GM12878 (cell line): ENCODE measurements around the gene TBKBP1. TPM values are rescaled to one million over a fixed set of nuclear protein-coding genes. Genes with fewer than 3 reads are reported as not detected.
A peak's percentile ranks its signal among the peaks of the same experiment; 100 is the strongest.

Experiments used
- ATF7 ChIP-seq: fragments of 450-650 bp; IDR thresholded peaks from 2 replicates; pipeline ENCODE4 v1.6.1; 2016; ENCODE audit warnings: low read depth, mild to moderate bottlenecking
- BCL11A ChIP-seq: IDR thresholded peaks from 2 replicates; pipeline ENCODE4 v1.6.1; 2011; ENCODE audit warnings: low read depth, low read length
- DPF2 ChIP-seq: fragments of 450-650 bp; IDR thresholded peaks from 2 replicates; pipeline ENCODE4 v1.6.1; 2017; ENCODE audit warnings: mild to moderate bottlenecking
- IKZF1 ChIP-seq: fragments of 450-650 bp; conservative IDR thresholded peaks from 2 replicates; pipeline ENCODE4 v1.6.1; 2017; ENCODE audit warnings: antibody characterized with exemption, mild to moderate bottlenecking
- IKZF2 ChIP-seq, 2 experiments: fragments of 450-650 bp; IDR thresholded peaks; 2 replicates each; pipeline ENCODE4 v1.6.1; 2017; ENCODE audit warnings: mild to moderate bottlenecking in 2 of 2, moderate library complexity in 2 of 2
- MEF2B ChIP-seq: fragments of 450-650 bp; IDR thresholded peaks from 2 replicates; pipeline ENCODE4 v1.6.1; 2018; ENCODE audit warnings: mild to moderate bottlenecking, moderate library complexity; ENCODE audit not compliant: partially characterized antibody, poor library complexity, severe bottlenecking
- MTA2 ChIP-seq: fragments of 450-650 bp; IDR thresholded peaks from 2 replicates; pipeline ENCODE4 v1.6.1; 2016; ENCODE audit warnings: low read depth, mild to moderate bottlenecking, moderate library complexity
- MXI1 ChIP-seq: fragments of 150-350 bp; IDR thresholded peaks from 2 replicates; pipeline ENCODE4 v1.6.1; 2011; ENCODE audit warnings: low read depth, mild to moderate bottlenecking, inconsistent platforms, low read length, improper control_type of control experiment
- PAX5 ChIP-seq: IDR thresholded peaks from 2 replicates; pipeline ENCODE4 v1.6.1; 2011; ENCODE audit warnings: low read depth, low read length, borderline replicate concordance
- RUNX3 ChIP-seq: IDR thresholded peaks from 2 replicates; pipeline ENCODE4 v1.6.1; 2012; ENCODE audit warnings: low read length, inconsistent platforms
- SMARCA5 ChIP-seq: fragments of 450-650 bp; IDR thresholded peaks from 2 replicates; pipeline ENCODE4 v1.6.1; 2017; ENCODE audit warnings: mild to moderate bottlenecking
- TAF1 ChIP-seq: IDR thresholded peaks from 2 replicates; pipeline ENCODE4 v1.6.1; 2011; ENCODE audit warnings: mild to moderate bottlenecking, low read depth, low read length, borderline replicate concordance
- ZNF207 ChIP-seq: fragments of 450-650 bp; IDR thresholded peaks from 2 replicates; pipeline ENCODE4 v1.6.1; 2014; ENCODE audit warnings: antibody characterized with exemption, mild to moderate bottlenecking, borderline replicate concordance
- polyA plus RNA-seq, 11 experiments: library from polyadenylated mRNA; depleted of rRNA in 4 of 11; unstranded in 6 of 11; stranded (reverse) in 5 of 11; fragments of >200 nt; fragmentation: Nextera tagmentation in 4 of 11; fragmentation: Illumina TruSeq in 1 of 11; extraction: Ambion mirVana in 4 of 11; extraction: Trizol in 1 of 11; gene quantifications; 1 replicate in 1 of 11; 2 replicates in 10 of 11; pipeline versions ENCODE4 v1.2.1 to v1.2.3, GENCODE V29; 2011 to 2016; ENCODE audit warnings: inconsistent platforms in 2 of 11, missing spikeins in 2 of 11, low read depth in 1 of 11
- total RNA-seq, 4 experiments: library from RNA; depleted of rRNA in 3 of 4; stranded (reverse); fragments of >200 nt in 3 of 4; fragmentation: Illumina TruSeq in 1 of 4; extraction: Trizol in 1 of 4; gene quantifications; 2 replicates each; pipeline versions ENCODE4 v1.2.1 to v1.2.3, GENCODE V29; 2013 to 2021
- TF ChIP-seq, protein P1 (sequence below): fragments of 450-650 bp; IDR thresholded peaks from 2 replicates; pipeline ENCODE4 v1.6.1; 2018; ENCODE audit warnings: mild to moderate bottlenecking, low read depth, moderate library complexity; ENCODE audit not compliant: partially characterized antibody
- TF ChIP-seq, protein P2 (sequence below): IDR thresholded peaks from 2 replicates; pipeline ENCODE4 v1.6.1; 2011; ENCODE audit warnings: mild to moderate bottlenecking, low read depth, low read length, moderate library complexity; ENCODE audit not compliant: insufficient replicate concordance
- TF ChIP-seq, protein P3 (sequence below): fragments of 450-650 bp; IDR thresholded peaks from 2 replicates; pipeline ENCODE4 v1.6.1; 2017; ENCODE audit warnings: low read depth, mild to moderate bottlenecking, moderate library complexity

TBKBP1 gene
- total and polyA plus RNA-seq, 10 of the 15 experiments (the other 5 are each of a cell fraction or from before 2014, with no cell fraction given): 0.11 to 2.7 (median 0.74) TPM; not detected in 3

DNA sequence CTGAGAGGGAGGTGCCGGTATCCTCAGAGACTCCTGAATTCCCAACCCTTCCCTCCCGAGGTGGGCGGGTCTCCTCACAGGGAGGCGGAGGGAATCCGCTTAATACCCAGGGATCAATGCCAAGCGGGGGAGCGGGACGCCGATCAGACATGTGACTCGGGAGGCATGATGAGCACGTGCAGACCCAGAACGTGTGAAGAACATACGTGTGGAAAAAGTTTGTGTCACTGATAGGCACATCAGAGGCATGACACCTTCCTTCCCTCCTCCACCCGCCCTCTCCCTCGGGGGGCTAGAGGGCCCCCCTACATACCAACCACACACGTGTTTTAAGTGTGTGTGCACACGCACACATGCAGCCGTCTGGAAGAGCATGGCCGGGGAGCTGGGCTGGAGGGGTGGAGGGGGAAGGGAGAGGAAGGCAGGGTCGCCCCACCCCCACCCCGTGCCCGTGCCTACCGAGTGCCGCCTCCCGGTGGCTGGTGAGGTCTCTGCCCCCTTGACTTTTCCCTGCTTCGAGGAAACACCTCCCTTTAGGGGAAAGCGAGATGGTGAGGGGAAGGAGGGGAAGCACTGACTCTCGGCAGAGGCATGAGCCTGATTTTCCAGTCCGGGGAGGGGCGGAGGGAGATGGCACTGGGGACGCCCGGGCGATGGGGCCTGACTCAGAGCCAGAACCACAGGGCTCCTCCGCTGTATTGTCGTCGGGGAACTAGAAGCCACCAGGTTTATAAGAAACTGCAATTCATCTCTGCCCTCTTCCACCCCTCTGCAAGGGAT, 27.0 kb downstream of the TBKBP1 start (continued):
- TF ChIP-seq, protein P1, sequence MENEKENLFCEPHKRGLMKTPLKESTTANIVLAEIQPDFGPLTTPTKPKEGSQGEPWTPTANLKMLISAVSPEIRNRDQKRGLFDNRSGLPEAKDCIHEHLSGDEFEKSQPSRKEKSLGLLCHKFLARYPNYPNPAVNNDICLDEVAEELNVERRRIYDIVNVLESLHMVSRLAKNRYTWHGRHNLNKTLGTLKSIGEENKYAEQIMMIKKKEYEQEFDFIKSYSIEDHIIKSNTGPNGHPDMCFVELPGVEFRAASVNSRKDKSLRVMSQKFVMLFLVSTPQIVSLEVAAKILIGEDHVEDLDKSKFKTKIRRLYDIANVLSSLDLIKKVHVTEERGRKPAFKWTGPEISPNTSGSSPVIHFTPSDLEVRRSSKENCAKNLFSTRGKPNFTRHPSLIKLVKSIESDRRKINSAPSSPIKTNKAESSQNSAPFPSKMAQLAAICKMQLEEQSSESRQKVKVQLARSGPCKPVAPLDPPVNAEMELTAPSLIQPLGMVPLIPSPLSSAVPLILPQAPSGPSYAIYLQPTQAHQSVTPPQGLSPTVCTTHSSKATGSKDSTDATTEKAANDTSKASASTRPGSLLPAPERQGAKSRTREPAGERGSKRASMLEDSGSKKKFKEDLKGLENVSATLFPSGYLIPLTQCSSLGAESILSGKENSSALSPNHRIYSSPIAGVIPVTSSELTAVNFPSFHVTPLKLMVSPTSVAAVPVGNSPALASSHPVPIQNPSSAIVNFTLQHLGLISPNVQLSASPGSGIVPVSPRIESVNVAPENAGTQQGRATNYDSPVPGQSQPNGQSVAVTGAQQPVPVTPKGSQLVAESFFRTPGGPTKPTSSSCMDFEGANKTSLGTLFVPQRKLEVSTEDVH: no peak
- peak; percentile 87 for TF ChIP-seq SMARCA5
- peak; percentile 57 for TF ChIP-seq DPF2
- TF ChIP-seq, protein P2, sequence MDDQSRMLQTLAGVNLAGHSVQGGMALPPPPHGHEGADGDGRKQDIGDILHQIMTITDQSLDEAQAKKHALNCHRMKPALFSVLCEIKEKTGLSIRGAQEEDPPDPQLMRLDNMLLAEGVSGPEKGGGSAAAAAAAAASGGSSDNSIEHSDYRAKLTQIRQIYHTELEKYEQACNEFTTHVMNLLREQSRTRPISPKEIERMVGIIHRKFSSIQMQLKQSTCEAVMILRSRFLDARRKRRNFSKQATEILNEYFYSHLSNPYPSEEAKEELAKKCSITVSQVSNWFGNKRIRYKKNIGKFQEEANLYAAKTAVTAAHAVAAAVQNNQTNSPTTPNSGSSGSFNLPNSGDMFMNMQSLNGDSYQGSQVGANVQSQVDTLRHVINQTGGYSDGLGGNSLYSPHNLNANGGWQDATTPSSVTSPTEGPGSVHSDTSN: peak; percentile 26
- peak; percentile 69; the same call in 1 of the 2 replicates for TF ChIP-seq IKZF1
- peak; percentile 44; the same call in 1 of the 2 replicates for TF ChIP-seq MTA2
- no peak for TF ChIP-seq MXI1
- no peak for TF ChIP-seq ZNF207
- TF ChIP-seq IKZF2 (IDR thresholded peaks at IDR 0.05): peak; percentile 53 to 61; a peak in 3 of 4 replicates
- peak; percentile 33; the same call in 1 of the 2 replicates for TF ChIP-seq PAX5
- TF ChIP-seq ATF7: peak; percentile 54
- TF ChIP-seq, protein P3, sequence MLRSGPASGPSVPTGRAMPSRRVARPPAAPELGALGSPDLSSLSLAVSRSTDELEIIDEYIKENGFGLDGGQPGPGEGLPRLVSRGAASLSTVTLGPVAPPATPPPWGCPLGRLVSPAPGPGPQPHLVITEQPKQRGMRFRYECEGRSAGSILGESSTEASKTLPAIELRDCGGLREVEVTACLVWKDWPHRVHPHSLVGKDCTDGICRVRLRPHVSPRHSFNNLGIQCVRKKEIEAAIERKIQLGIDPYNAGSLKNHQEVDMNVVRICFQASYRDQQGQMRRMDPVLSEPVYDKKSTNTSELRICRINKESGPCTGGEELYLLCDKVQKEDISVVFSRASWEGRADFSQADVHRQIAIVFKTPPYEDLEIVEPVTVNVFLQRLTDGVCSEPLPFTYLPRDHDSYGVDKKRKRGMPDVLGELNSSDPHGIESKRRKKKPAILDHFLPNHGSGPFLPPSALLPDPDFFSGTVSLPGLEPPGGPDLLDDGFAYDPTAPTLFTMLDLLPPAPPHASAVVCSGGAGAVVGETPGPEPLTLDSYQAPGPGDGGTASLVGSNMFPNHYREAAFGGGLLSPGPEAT: peak; percentile 39; the same call in 1 of the 2 replicates
- TF ChIP-seq TAF1: no peak
- TF ChIP-seq MEF2B: peak; percentile 23
- TF ChIP-seq RUNX3: peak; percentile 43; the same call in 1 of the 2 replicates
- 0 out of 2 replicates have a peak, but pooled peaks have one; percentile 11 for TF ChIP-seq BCL11A
